WTC11 (cell line): ENCODE data around the gene TLX1. TPM values are rescaled to one million over a fixed set of nuclear protein-coding genes. Genes with fewer than 3 reads are reported as not detected.

Experiments used
- ATAC-seq: fragments of 200-7000 bp; cut with Tn5 transposase; 2 replicates; pipeline ENCODE4 v1.10.0; 2021; ENCODE audit warnings: mild to moderate bottlenecking, moderate library complexity
- CTCF ChIA-PET: fragments of 300-600 bp; sonication (Branson Sonifier 250); formaldehyde crosslinking; loops from one replicate; lab custom pipeline; 2021; ENCODE audit warnings: antibody characterized with exemption; lab: Charles Lee
- POLR2A ChIA-PET: fragments of 350-600 bp; sonication (Branson Sonifier 250); formaldehyde crosslinking; loops from one replicate; lab custom pipeline; 2021; ENCODE audit warnings: antibody characterized with exemption; lab: Charles Lee
- DNase-seq: peaks from one replicate; pipeline ENCODE4 v3.0.0; 2021; ENCODE audit warnings: low spot score
- H3K27ac Mint-ChIP-seq: 2 replicates; pipeline ENCODE4 v1.8.0; 2021; ENCODE audit warnings: mixed read lengths
- H3K27me3 Mint-ChIP-seq: 2 replicates; pipeline ENCODE4 v1.8.0; 2021; ENCODE audit warnings: low read depth, mild to moderate bottlenecking, moderate library complexity, mixed read lengths
- H3K36me3 Mint-ChIP-seq: 2 replicates; pipeline ENCODE4 v1.8.0; 2021; ENCODE audit warnings: mixed read lengths
- H3K4me1 Mint-ChIP-seq: 2 replicates; pipeline ENCODE4 v1.8.0; 2022; ENCODE audit warnings: mixed read lengths
- H3K4me3 Mint-ChIP-seq: 2 replicates; pipeline ENCODE4 v1.8.0; 2021; ENCODE audit warnings: mild to moderate bottlenecking, moderate library complexity, mixed read lengths
- H3K9me3 Mint-ChIP-seq: 2 replicates; pipeline ENCODE4 v1.8.0; 2021; ENCODE audit warnings: mixed read lengths
- ATF1 ChIP-seq: sonication (generic); formaldehyde crosslinking; IDR thresholded peaks from 2 replicates; pipeline ENCODE4 v1.8.1; 2023; ENCODE audit warnings: mild to moderate bottlenecking, moderate library complexity, missing genetic modification reagents
- CREB1 ChIP-seq: sonication (generic); formaldehyde crosslinking; IDR thresholded peaks from 2 replicates; pipeline ENCODE4 v1.8.0; 2023; ENCODE audit warnings: mild to moderate bottlenecking, missing genetic modification reagents
- ELF4 ChIP-seq: sonication (generic); formaldehyde crosslinking; IDR thresholded peaks from 2 replicates; pipeline ENCODE4 v1.8.1; 2022; ENCODE audit warnings: low read depth, mild to moderate bottlenecking, moderate library complexity, missing genetic modification reagents
- FOXK1 ChIP-seq: sonication (generic); formaldehyde crosslinking; IDR thresholded peaks from 2 replicates; pipeline ENCODE4 v1.8.0; 2022; ENCODE audit warnings: mild to moderate bottlenecking, moderate library complexity, missing genetic modification reagents
- GTF2I ChIP-seq: fragments of 250-450 bp; sonication (Bioruptor Pico); conservative IDR thresholded peaks from 2 replicates; pipeline ENCODE4 v1.4.0; 2021; ENCODE audit warnings: mild to moderate bottlenecking
- JAZF1 ChIP-seq: fragments of 250-450 bp; sonication (Bioruptor Pico); IDR thresholded peaks from 2 replicates; pipeline ENCODE4 v1.9.0; 2021; ENCODE audit warnings: moderate library complexity, mild to moderate bottlenecking, inconsistent platforms
- MXD4 ChIP-seq: fragments of 250-450 bp; sonication (Bioruptor Pico); IDR thresholded peaks from 2 replicates; pipeline ENCODE4 v1.8.0; 2021; ENCODE audit warnings: mild to moderate bottlenecking, moderate library complexity, borderline replicate concordance
- MYBL2 ChIP-seq: sonication (generic); formaldehyde crosslinking; IDR thresholded peaks from 2 replicates; pipeline ENCODE4 v1.8.1; 2023; ENCODE audit warnings: mild to moderate bottlenecking, moderate library complexity, missing genetic modification reagents
- NR3C1 ChIP-seq: sonication (generic); formaldehyde crosslinking; conservative IDR thresholded peaks from 2 replicates; pipeline ENCODE4 v1.8.1; 2023; ENCODE audit warnings: low read depth, mild to moderate bottlenecking, missing genetic modification reagents
- SMAD3 ChIP-seq: sonication (generic); formaldehyde crosslinking; IDR thresholded peaks from 2 replicates; pipeline ENCODE4 v1.8.0; 2022; ENCODE audit warnings: missing genetic modification reagents, mild to moderate bottlenecking, borderline replicate concordance
- SMAD4 ChIP-seq: sonication (generic); formaldehyde crosslinking; IDR thresholded peaks from 2 replicates; pipeline ENCODE4 v1.8.0; 2022; ENCODE audit warnings: mild to moderate bottlenecking, missing genetic modification reagents
- TEAD1 ChIP-seq: sonication (generic); formaldehyde crosslinking; IDR thresholded peaks from 2 replicates; pipeline ENCODE4 v1.8.0; 2022; ENCODE audit warnings: mild to moderate bottlenecking, missing genetic modification reagents
- TP53 ChIP-seq: sonication (generic); formaldehyde crosslinking; IDR thresholded peaks from 2 replicates; pipeline ENCODE4 v1.8.1; 2023; ENCODE audit warnings: mild to moderate bottlenecking, missing genetic modification reagents
- ZBTB21 ChIP-seq: sonication (generic); formaldehyde crosslinking; IDR thresholded peaks from 2 replicates; pipeline ENCODE4 v1.8.1; 2023; ENCODE audit warnings: mild to moderate bottlenecking, missing genetic modification reagents, borderline replicate concordance
- total RNA-seq: library from RNA; stranded (reverse); gene quantifications from 3 replicates; pipeline ENCODE4 v1.2.3, GENCODE V29; 2021
- TF ChIP-seq, protein P1 (sequence below): fragments of 250-450 bp; sonication (Bioruptor Pico); IDR thresholded peaks from 2 replicates; pipeline ENCODE4 v1.9.0; 2021; ENCODE audit warnings: mild to moderate bottlenecking
- TF ChIP-seq, protein P2 (sequence below): sonication (generic); formaldehyde crosslinking; IDR thresholded peaks from 2 replicates; pipeline ENCODE4 v1.8.0; 2022; ENCODE audit warnings: mild to moderate bottlenecking, missing genetic modification reagents
- TF ChIP-seq, protein P3 (sequence below): fragments of 250-450 bp; sonication (Bioruptor Pico); IDR thresholded peaks from 2 replicates; pipeline ENCODE4 v1.8.0; 2021; ENCODE audit warnings: mild to moderate bottlenecking
- TF ChIP-seq, protein P4 (sequence below): sonication (generic); formaldehyde crosslinking; IDR thresholded peaks from 2 replicates; pipeline ENCODE4 v1.8.1; 2022; ENCODE audit warnings: low read depth, missing genetic modification reagents, borderline replicate concordance
- TF ChIP-seq, protein P5 (sequence below): sonication (generic); formaldehyde crosslinking; IDR thresholded peaks from 2 replicates; pipeline ENCODE4 v1.8.1; 2023; ENCODE audit warnings: mild to moderate bottlenecking, missing genetic modification reagents, moderate library complexity
- TF ChIP-seq, protein P6 (sequence below): fragments of 250-450 bp; sonication (Bioruptor Pico); conservative IDR thresholded peaks from 2 replicates; pipeline ENCODE4 v1.9.0; 2021; ENCODE audit warnings: mild to moderate bottlenecking
- TF ChIP-seq, protein P7 (sequence below): sonication (generic); formaldehyde crosslinking; IDR thresholded peaks from 2 replicates; pipeline ENCODE4 v1.8.0; 2022; ENCODE audit warnings: mild to moderate bottlenecking, missing genetic modification reagents
- TF ChIP-seq, protein P8 (sequence below): fragments of 250-450 bp; sonication (Bioruptor Pico); IDR thresholded peaks from 2 replicates; pipeline ENCODE4 v1.9.0; 2021; ENCODE audit warnings: moderate library complexity, mild to moderate bottlenecking, inconsistent platforms, borderline replicate concordance

The TLX1 gene
- total RNA-seq, 1 experiment from 2014 or later: 4.6 TPM

DNA sequence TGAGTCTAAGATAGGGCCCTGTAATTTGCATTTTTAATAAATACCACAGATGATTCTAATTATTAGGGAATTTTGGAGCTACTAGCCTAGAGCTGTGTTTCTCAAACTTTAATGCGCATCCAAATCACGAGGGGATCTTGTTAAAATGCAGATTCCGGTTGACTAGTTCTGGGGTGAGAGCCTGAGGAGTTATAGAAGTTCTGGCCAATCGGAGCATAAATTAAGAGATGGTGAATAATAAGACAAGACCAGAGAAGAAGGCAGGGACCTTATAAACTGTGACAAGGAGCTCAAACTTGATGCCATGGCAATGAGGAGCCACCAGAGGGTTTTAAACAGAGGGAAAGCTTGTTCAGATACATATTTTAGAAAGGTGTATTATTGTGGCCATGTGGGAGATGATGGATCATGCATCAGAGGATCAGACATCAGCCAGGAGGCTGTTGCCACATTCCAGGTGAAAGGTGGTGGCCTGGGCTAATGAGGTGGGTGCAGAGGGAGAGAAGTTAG, 29.7 kb upstream of the TLX1 start (continued):
- TF ChIP-seq, protein P1, sequence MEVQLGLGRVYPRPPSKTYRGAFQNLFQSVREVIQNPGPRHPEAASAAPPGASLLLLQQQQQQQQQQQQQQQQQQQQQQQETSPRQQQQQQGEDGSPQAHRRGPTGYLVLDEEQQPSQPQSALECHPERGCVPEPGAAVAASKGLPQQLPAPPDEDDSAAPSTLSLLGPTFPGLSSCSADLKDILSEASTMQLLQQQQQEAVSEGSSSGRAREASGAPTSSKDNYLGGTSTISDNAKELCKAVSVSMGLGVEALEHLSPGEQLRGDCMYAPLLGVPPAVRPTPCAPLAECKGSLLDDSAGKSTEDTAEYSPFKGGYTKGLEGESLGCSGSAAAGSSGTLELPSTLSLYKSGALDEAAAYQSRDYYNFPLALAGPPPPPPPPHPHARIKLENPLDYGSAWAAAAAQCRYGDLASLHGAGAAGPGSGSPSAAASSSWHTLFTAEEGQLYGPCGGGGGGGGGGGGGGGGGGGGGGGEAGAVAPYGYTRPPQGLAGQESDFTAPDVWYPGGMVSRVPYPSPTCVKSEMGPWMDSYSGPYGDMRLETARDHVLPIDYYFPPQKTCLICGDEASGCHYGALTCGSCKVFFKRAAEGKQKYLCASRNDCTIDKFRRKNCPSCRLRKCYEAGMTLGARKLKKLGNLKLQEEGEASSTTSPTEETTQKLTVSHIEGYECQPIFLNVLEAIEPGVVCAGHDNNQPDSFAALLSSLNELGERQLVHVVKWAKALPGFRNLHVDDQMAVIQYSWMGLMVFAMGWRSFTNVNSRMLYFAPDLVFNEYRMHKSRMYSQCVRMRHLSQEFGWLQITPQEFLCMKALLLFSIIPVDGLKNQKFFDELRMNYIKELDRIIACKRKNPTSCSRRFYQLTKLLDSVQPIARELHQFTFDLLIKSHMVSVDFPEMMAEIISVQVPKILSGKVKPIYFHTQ (CRISPR knock-in tag): no peak
- no peak for TF ChIP-seq MXD4
- TF ChIP-seq, protein P2, sequence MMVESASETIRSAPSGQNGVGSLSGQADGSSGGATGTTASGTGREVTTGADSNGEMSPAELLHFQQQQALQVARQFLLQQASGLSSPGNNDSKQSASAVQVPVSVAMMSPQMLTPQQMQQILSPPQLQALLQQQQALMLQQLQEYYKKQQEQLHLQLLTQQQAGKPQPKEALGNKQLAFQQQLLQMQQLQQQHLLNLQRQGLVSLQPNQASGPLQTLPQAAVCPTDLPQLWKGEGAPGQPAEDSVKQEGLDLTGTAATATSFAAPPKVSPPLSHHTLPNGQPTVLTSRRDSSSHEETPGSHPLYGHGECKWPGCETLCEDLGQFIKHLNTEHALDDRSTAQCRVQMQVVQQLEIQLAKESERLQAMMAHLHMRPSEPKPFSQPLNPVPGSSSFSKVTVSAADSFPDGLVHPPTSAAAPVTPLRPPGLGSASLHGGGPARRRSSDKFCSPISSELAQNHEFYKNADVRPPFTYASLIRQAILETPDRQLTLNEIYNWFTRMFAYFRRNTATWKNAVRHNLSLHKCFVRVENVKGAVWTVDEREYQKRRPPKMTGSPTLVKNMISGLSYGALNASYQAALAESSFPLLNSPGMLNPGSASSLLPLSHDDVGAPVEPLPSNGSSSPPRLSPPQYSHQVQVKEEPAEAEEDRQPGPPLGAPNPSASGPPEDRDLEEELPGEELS: no peak
- TF ChIP-seq GTF2I: no peak

DNA sequence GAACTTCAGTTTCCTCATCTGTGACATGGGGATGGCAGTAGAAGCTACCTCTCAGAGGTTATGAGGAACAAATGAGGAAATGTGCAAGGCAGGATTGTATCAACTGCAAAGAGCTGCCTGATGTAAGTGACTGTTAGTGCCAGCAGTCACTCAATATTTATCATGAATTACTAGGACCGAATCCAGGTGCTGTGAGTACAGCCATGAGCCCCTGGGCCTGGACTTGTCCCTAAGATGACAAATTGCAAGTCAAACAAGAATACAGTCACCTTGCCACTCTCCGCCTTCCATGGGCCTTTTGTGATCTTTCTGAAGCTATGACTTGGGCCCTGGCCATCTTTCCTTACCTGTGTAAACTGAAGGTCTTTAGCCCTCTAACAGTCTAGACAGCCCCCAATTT, 27.7 kb upstream of the TLX1 start:
- no peak overlapping the region for H3K4me3 Mint-ChIP-seq
- no peak for ATAC-seq
- H3K4me1 Mint-ChIP-seq: no peaks in the 10 kb centered on the region
- H3K27ac Mint-ChIP-seq: no peak overlapping the region
- H3K36me3 Mint-ChIP-seq: no peaks in the 10 kb centered on the region
- POLR2A ChIA-PET: no interaction called here
- peaks cover 18% of the 10 kb centered on the region for H3K27me3 Mint-ChIP-seq
- CTCF ChIA-PET: interaction anchor here (0.9 to 2.8 kb wide), 4 partner anchors 39 to 89 kb away, joined by 3 to 22 read pairs (median 4); no protein-coding TSS in a partner anchor
- DNase-seq: no peak
- no peaks in the 10 kb centered on the region for H3K9me3 Mint-ChIP-seq
- TF ChIP-seq NR3C1 (CRISPR knock-in tag): no peak
- TF ChIP-seq ELF4 (CRISPR knock-in tag): no peak
- TF ChIP-seq, protein P3, sequence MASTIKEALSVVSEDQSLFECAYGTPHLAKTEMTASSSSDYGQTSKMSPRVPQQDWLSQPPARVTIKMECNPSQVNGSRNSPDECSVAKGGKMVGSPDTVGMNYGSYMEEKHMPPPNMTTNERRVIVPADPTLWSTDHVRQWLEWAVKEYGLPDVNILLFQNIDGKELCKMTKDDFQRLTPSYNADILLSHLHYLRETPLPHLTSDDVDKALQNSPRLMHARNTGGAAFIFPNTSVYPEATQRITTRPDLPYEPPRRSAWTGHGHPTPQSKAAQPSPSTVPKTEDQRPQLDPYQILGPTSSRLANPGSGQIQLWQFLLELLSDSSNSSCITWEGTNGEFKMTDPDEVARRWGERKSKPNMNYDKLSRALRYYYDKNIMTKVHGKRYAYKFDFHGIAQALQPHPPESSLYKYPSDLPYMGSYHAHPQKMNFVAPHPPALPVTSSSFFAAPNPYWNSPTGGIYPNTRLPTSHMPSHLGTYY: no peak
- TF ChIP-seq, protein P4, sequence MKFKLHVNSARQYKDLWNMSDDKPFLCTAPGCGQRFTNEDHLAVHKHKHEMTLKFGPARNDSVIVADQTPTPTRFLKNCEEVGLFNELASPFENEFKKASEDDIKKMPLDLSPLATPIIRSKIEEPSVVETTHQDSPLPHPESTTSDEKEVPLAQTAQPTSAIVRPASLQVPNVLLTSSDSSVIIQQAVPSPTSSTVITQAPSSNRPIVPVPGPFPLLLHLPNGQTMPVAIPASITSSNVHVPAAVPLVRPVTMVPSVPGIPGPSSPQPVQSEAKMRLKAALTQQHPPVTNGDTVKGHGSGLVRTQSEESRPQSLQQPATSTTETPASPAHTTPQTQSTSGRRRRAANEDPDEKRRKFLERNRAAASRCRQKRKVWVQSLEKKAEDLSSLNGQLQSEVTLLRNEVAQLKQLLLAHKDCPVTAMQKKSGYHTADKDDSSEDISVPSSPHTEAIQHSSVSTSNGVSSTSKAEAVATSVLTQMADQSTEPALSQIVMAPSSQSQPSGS (CRISPR knock-in tag): no peak
- TF ChIP-seq MYBL2: no peak
- TF ChIP-seq TEAD1 (CRISPR knock-in tag): no peak
- TF ChIP-seq, protein P5, sequence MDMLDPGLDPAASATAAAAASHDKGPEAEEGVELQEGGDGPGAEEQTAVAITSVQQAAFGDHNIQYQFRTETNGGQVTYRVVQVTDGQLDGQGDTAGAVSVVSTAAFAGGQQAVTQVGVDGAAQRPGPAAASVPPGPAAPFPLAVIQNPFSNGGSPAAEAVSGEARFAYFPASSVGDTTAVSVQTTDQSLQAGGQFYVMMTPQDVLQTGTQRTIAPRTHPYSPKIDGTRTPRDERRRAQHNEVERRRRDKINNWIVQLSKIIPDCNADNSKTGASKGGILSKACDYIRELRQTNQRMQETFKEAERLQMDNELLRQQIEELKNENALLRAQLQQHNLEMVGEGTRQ (CRISPR knock-in tag): no peak
- TF ChIP-seq, protein P1 (CRISPR knock-in tag): no peak
- no peak for TF ChIP-seq ZBTB21
- no peak for TF ChIP-seq FOXK1 (CRISPR knock-in tag)
- TF ChIP-seq SMAD3 (CRISPR knock-in tag): no peak
- no peak for TF ChIP-seq JAZF1 (CRISPR knock-in tag)
- TF ChIP-seq ATF1 (CRISPR knock-in tag): no peak
- TF ChIP-seq, protein P6, sequence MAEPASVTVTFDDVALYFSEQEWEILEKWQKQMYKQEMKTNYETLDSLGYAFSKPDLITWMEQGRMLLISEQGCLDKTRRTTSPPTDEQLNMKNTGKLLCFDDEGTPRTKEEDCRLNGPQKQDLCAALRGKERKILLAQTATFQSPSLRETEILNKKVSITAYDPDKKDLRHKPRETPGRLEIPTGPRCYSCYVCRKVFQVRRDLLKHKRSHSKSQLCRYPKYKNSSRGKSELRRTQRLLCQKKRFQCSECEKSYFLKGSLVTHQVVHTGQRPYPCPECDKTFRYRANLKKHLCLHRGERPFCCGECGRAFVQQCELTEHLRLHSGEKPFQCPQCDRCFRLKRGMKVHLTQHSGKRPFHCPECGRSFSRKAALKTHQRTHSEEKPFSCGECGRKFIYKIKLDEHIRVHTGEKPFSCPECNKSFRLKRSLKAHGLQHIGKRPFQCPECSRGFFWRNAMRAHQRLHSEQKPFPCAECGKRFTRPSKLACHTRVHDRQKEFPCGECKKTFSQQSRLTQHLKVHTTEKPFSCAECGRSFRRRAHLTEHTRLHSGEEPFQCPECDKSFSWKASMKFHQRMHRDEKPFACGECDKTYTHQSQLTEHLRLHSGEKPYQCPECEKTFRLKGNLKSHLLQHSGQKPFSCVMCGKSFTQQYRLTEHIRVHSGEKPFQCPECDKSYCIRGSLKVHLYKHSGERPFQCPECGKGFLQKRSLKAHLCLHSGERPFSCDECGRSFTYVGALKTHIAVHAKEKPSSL (CRISPR knock-in tag): no peak
- TF ChIP-seq TP53 (CRISPR knock-in tag): no peak
- no peak for TF ChIP-seq SMAD4 (CRISPR knock-in tag)
- TF ChIP-seq, protein P7, sequence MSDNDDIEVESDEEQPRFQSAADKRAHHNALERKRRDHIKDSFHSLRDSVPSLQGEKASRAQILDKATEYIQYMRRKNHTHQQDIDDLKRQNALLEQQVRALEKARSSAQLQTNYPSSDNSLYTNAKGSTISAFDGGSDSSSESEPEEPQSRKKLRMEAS (CRISPR knock-in tag): no peak
- TF ChIP-seq, protein P8, sequence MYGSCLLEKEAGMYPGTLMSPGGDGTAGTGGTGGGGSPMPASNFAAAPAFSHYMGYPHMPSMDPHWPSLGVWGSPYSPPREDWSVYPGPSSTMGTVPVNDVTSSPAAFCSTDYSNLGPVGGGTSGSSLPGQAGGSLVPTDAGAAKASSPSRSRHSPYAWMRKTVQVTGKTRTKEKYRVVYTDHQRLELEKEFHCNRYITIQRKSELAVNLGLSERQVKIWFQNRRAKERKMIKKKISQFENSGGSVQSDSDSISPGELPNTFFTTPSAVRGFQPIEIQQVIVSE (CRISPR knock-in tag): no peak
- no peak for TF ChIP-seq CREB1 (CRISPR knock-in tag)
